ENCODE results near the gene FOXO4. TPM values are rescaled to one million over a fixed set of nuclear protein-coding genes. Genes with fewer than 3 reads are reported as not detected.

Gene FOXO4
- total and polyA plus RNA-seq, 8 donors: 7.5 to 20.0 (median 12.5) TPM

Other genes with a start within 250 kb of the FOXO4 start
- 1 to 10 TPM; 3.0 to 9.0 (median 4.3) TPM for gene TEX11, start 187.1 kb upstream of the FOXO4 start, total RNA-seq
- gene TEX11, start 187.1 kb upstream of the FOXO4 start, polyA plus RNA-seq: 1 to 10 TPM in 1 of 2 donors, under 1 TPM in 1; 0.75 to 1.1 TPM
- under 1 TPM in 1 of 6 donors, not detected in 5; 0.13 TPM for gene SLC7A3, start 164.8 kb upstream of the FOXO4 start, total RNA-seq
- gene SLC7A3, start 164.8 kb upstream of the FOXO4 start, polyA plus RNA-seq: not detected
- gene SNX12, start 27.5 kb upstream of the FOXO4 start, total RNA-seq: 10 to 100 TPM; 17.1 to 31.3 (median 23.5) TPM
- 10 to 100 TPM in 1 of 2 donors, 1 to 10 TPM in 1; 9.8 to 16.1 TPM for gene SNX12, start 27.5 kb upstream of the FOXO4 start, polyA plus RNA-seq
- gene CXorf65, start 10.9 kb downstream of the FOXO4 start, total RNA-seq: not detected
- not detected for gene CXorf65, start 10.9 kb downstream of the FOXO4 start, polyA plus RNA-seq
- 1 to 10 TPM in 4 of 6 donors, under 1 TPM in 2; 0.19 to 4.4 (median 1.8) TPM for gene IL2RG, start 15.7 kb downstream of the FOXO4 start, total RNA-seq
- 1 to 10 TPM; 1.1 to 1.3 TPM for gene IL2RG, start 15.7 kb downstream of the FOXO4 start, polyA plus RNA-seq
- gene MED12, start 22.7 kb downstream of the FOXO4 start, total RNA-seq: 10 to 100 TPM; 12.2 to 25.7 (median 18.8) TPM
- gene MED12, start 22.7 kb downstream of the FOXO4 start, polyA plus RNA-seq: 10 to 100 TPM; 12.8 to 15.9 TPM
- gene NLGN3, start 49.0 kb downstream of the FOXO4 start, total RNA-seq: under 1 TPM; 0.04 to 0.56 (median 0.21) TPM
- gene NLGN3, start 49.0 kb downstream of the FOXO4 start, polyA plus RNA-seq: under 1 TPM; 0.11 to 0.33 TPM
- 10 to 100 TPM; 48.2 to 70.6 (median 56.2) TPM for gene GJB1, start 127.4 kb downstream of the FOXO4 start, total RNA-seq
- gene GJB1, start 127.4 kb downstream of the FOXO4 start, polyA plus RNA-seq: 10 to 100 TPM; 40.1 to 63.4 TPM
- gene ZMYM3, start 158.3 kb downstream of the FOXO4 start, total RNA-seq: 10 to 100 TPM in 3 of 6 donors, 1 to 10 TPM in 3; 4.5 to 15.9 (median 8.9) TPM
- 10 to 100 TPM in 1 of 2 donors, 1 to 10 TPM in 1; 9.0 to 10.8 TPM for gene ZMYM3, start 158.3 kb downstream of the FOXO4 start, polyA plus RNA-seq
- 100 to 1,000 TPM; 137 to 215 (median 178) TPM for gene NONO, start 187.8 kb downstream of the FOXO4 start, total RNA-seq
- gene NONO, start 187.8 kb downstream of the FOXO4 start, polyA plus RNA-seq: 100 to 1,000 TPM in 1 of 2 donors, 10 to 100 TPM in 1; 72.0 to 110 TPM
- under 1 TPM; 0.13 to 0.58 (median 0.27) TPM for gene ITGB1BP2, start 205.9 kb downstream of the FOXO4 start, total RNA-seq
- gene ITGB1BP2, start 205.9 kb downstream of the FOXO4 start, polyA plus RNA-seq: 1 to 10 TPM; 1.1 to 2.0 TPM